H9 (cell line): ENCODE measurements around the gene C1orf216. TPM values are rescaled to one million over a fixed set of nuclear protein-coding genes. Genes with fewer than 3 reads are reported as not detected.

Experiments used
- DNase-seq: peaks from one replicate; pipeline ENCODE4 v3.0.0-alpha.2; 2017
- H2AFZ ChIP-seq: one replicate; pipeline ENCODE4 v1.6.1; 2013; ENCODE audit warnings: mild to moderate bottlenecking, low read length, control low read depth, moderate library complexity
- H2AK5ac ChIP-seq: 2 replicates; pipeline ENCODE4 v1.6.1; 2013; ENCODE audit warnings: low read length, control low read depth, mixed read lengths; ENCODE audit not compliant: insufficient read length
- H2BK120ac ChIP-seq: one replicate; pipeline ENCODE4 v1.6.1; 2013; ENCODE audit warnings: low read depth, mild to moderate bottlenecking, low read length, control low read depth, inconsistent platforms; ENCODE audit not compliant: poor library complexity, severe bottlenecking
- H2BK12ac ChIP-seq: 2 replicates; pipeline ENCODE4 v1.6.1; 2013; ENCODE audit warnings: low read length, control low read depth, mixed read lengths, low read depth; ENCODE audit not compliant: insufficient read length
- H2BK15ac ChIP-seq: 2 replicates; pipeline ENCODE4 v1.6.1; 2013; ENCODE audit warnings: low read depth, low read length, control low read depth
- H2BK20ac ChIP-seq: one replicate; pipeline ENCODE4 v1.6.1; 2013; ENCODE audit warnings: low read depth, mild to moderate bottlenecking, low read length, control low read depth, inconsistent platforms; ENCODE audit not compliant: poor library complexity, severe bottlenecking
- H2BK5ac ChIP-seq: 2 replicates; pipeline ENCODE4 v1.6.1; 2013; ENCODE audit warnings: low read length, control low read depth, mixed read lengths; ENCODE audit not compliant: insufficient read length
- H3K14ac ChIP-seq: 2 replicates; pipeline ENCODE4 v1.6.1; 2013; ENCODE audit warnings: low read length, control low read depth; ENCODE audit not compliant: insufficient read depth
- H3K18ac ChIP-seq: 2 replicates; pipeline ENCODE4 v1.6.1; 2013; ENCODE audit warnings: low read depth, mild to moderate bottlenecking, mixed read lengths, low read length, control low read depth; ENCODE audit not compliant: insufficient read length
- H3K23ac ChIP-seq: 2 replicates; pipeline ENCODE4 v1.6.1; 2013; ENCODE audit warnings: low read length, control low read depth, mixed read lengths, low read depth; ENCODE audit not compliant: insufficient read length
- H3K23me2 ChIP-seq: 2 replicates; pipeline ENCODE4 v1.6.1; 2013; ENCODE audit warnings: low read depth, mild to moderate bottlenecking, mixed read lengths, low read length, control low read depth; ENCODE audit not compliant: insufficient read length, poor library complexity, severe bottlenecking
- H3K27ac ChIP-seq: 2 replicates; pipeline ENCODE4 v1.5.1; 2013; ENCODE audit warnings: low read length, control low read depth, mixed read lengths, low read depth; ENCODE audit not compliant: insufficient read length
- H3K27me3 ChIP-seq: 2 replicates; pipeline ENCODE4 v1.6.1; 2013; ENCODE audit warnings: low read length, control low read depth, inconsistent platforms; ENCODE audit not compliant: insufficient read depth
- H3K4ac ChIP-seq: 2 replicates; pipeline ENCODE4 v1.6.1; 2013; ENCODE audit warnings: low read depth, mild to moderate bottlenecking, control low read depth, inconsistent platforms, low read length, moderate library complexity
- H3K4me1 ChIP-seq: 2 replicates; pipeline ENCODE4 v1.6.1; 2013; ENCODE audit warnings: low read length, control low read depth, inconsistent platforms; ENCODE audit not compliant: insufficient read depth
- H3K4me2 ChIP-seq: 2 replicates; pipeline ENCODE4 v1.6.1; 2013; ENCODE audit warnings: low read length, control low read depth, mixed read lengths; ENCODE audit not compliant: insufficient read length, insufficient read depth
- H3K56ac ChIP-seq: 2 replicates; pipeline ENCODE4 v1.6.1; 2013; ENCODE audit warnings: low read depth, mild to moderate bottlenecking, mixed read lengths, low read length, control low read depth; ENCODE audit not compliant: insufficient read length
- H3K79me1 ChIP-seq: 2 replicates; pipeline ENCODE4 v1.6.1; 2013; ENCODE audit warnings: low read depth, mild to moderate bottlenecking, moderate library complexity, low read length, control low read depth, inconsistent platforms; ENCODE audit not compliant: insufficient read depth, poor library complexity, severe bottlenecking
- H3K79me2 ChIP-seq: 2 replicates; pipeline ENCODE4 v1.6.1; 2013; ENCODE audit warnings: low read length, control low read depth, inconsistent platforms; ENCODE audit not compliant: insufficient read depth
- H3K9ac ChIP-seq: 2 replicates; pipeline ENCODE4 v1.6.1; 2013; ENCODE audit warnings: low read length, control low read depth, mixed read lengths; ENCODE audit not compliant: insufficient read length; ENCODE audit errors: extremely low read depth
- H3K9me3 ChIP-seq: one replicate; pipeline ENCODE4 v1.6.1; 2013; ENCODE audit warnings: low read depth, low read length, inconsistent platforms; ENCODE audit not compliant: control insufficient read depth
- H3T11ph ChIP-seq: one replicate; pipeline ENCODE4 v1.6.1; 2013; ENCODE audit warnings: mild to moderate bottlenecking, low read length, control low read depth, inconsistent platforms
- H4K20me1 ChIP-seq: one replicate; pipeline ENCODE4 v1.6.1; 2013; ENCODE audit not compliant: control insufficient read depth, insufficient read length, insufficient read depth
- H4K5ac ChIP-seq: 2 replicates; pipeline ENCODE4 v1.6.1; 2013; ENCODE audit warnings: low read depth, mild to moderate bottlenecking, mixed read lengths, low read length, control low read depth; ENCODE audit not compliant: insufficient read length
- H4K8ac ChIP-seq: replicated peaks from 2 replicates; pipeline ENCODE4 v1.6.1; 2013; ENCODE audit warnings: low read length, control low read depth, mixed read lengths, low read depth; ENCODE audit not compliant: insufficient read length
- H4K91ac ChIP-seq: 2 replicates; pipeline ENCODE4 v1.6.1; 2013; ENCODE audit warnings: low read depth, mild to moderate bottlenecking, moderate library complexity, mixed read lengths, low read length, control low read depth; ENCODE audit not compliant: insufficient read length
- H3K27ac Mint-ChIP-seq, 3 experiments: 2 replicates in 2 of 3; 3 replicates in 1 of 3; pipeline ENCODE4 v1.8.0; 2020 to 2021; ENCODE audit warnings: mixed read lengths in 3 of 3, mild to moderate bottlenecking in 1 of 3, moderate library complexity in 1 of 3
- H3K27me3 Mint-ChIP-seq: 2 replicates; pipeline ENCODE4 v1.8.0; 2021; ENCODE audit warnings: low read depth, mild to moderate bottlenecking, moderate library complexity, mixed read lengths
- H3K36me3 Mint-ChIP-seq, 3 experiments: 2 replicates in 2 of 3; 3 replicates in 1 of 3; pipeline ENCODE4 v1.8.0; 2020 to 2021; ENCODE audit warnings: low read depth in 3 of 3, mixed read lengths in 3 of 3; ENCODE audit not compliant: insufficient read depth in 1 of 3
- H3K4me1 Mint-ChIP-seq, 2 experiments: 2 replicates each; pipeline ENCODE4 v1.8.0; 2020; ENCODE audit warnings: mixed read lengths in 2 of 2
- H3K4me3 Mint-ChIP-seq, 2 experiments: 2 replicates in 1 of 2; 3 replicates in 1 of 2; pipeline ENCODE4 v1.8.0; 2020 to 2021; ENCODE audit warnings: mild to moderate bottlenecking in 2 of 2, mixed read lengths in 2 of 2, moderate library complexity in 1 of 2
- H3K9me3 Mint-ChIP-seq, 2 experiments: 2 replicates in 1 of 2; 3 replicates in 1 of 2; pipeline ENCODE4 v1.8.0; 2020; ENCODE audit warnings: mild to moderate bottlenecking in 2 of 2, mixed read lengths in 2 of 2, moderate library complexity in 1 of 2
- CTCF ChIP-seq: fragments of 200-600 bp; sonication (generic); conservative IDR thresholded peaks from 3 replicates; pipeline ENCODE4 v1.8.0; 2021; ENCODE audit warnings: antibody characterized with exemption, mild to moderate bottlenecking
- WGBS: extraction: QIAGEN DNeasy Blood & Tissue Kit; methylation state at CpG from one replicate; pipeline ENCODE4 v1.1.7; 2013; ENCODE audit warnings: missing lambda C conversion rate, low lambda C conversion rate, mixed read lengths; ENCODE audit not compliant: insufficient read length; ENCODE audit errors: extremely low coverage; 5-methylcytosine and 5-hydroxymethylcytosine counted together
- total RNA-seq: library from RNA; stranded (reverse); gene quantifications from 2 replicates; pipeline ENCODE4 v1.2.1, GENCODE V29; 2021

C1orf216 gene
- total RNA-seq, 1 experiment from 2014 or later = 13.5 TPM

GRCh38 chr1:35666216-35666615 is 52.5 kb downstream of the C1orf216 start:
- no CpG with 5 or more reads among the region's 2 CpGs for WGBS

More at GRCh38 chr1:35666216-35666615, 52.5 kb downstream of the C1orf216 start:
- H3K4ac ChIP-seq = no peak overlapping the region
- H3K9ac ChIP-seq = no peak overlapping the region
- H3K27me3 Mint-ChIP-seq = peaks cover 6% of the 10 kb centered on the region
- peaks cover 6 to 7% of the 10 kb centered on the region in 2 experiments for H3K4me1 Mint-ChIP-seq
- no peak overlapping the region for H2BK120ac ChIP-seq
- no peak overlapping the region for H2BK12ac ChIP-seq
- no peak for TF ChIP-seq CTCF
- no peak overlapping the region for H4K8ac ChIP-seq
- no peaks in the 10 kb centered on the region for H3K79me2 ChIP-seq
- no peak overlapping the region for H3K56ac ChIP-seq
- no peaks in the 10 kb centered on the region for H3K27me3 ChIP-seq
- no peak overlapping the region for H2BK5ac ChIP-seq
- no peaks in the 10 kb centered on the region for H3K9me3 ChIP-seq
- H2AFZ ChIP-seq = no peak overlapping the region
- H4K5ac ChIP-seq = no peak overlapping the region
- H3K23ac ChIP-seq = no peak overlapping the region
- no peaks in the 10 kb centered on the region; a peak in 1 of 5 replicates for H3K9me3 Mint-ChIP-seq
- H2BK20ac ChIP-seq = no peak overlapping the region
- H4K20me1 ChIP-seq = no peaks in the 10 kb centered on the region
- no peaks in the 10 kb centered on the region for H3K4me1 ChIP-seq
- H3K4me3 Mint-ChIP-seq = no peak overlapping the region
- no peaks in the 10 kb centered on the region for H3K79me1 ChIP-seq
- H3K23me2 ChIP-seq = no peaks in the 10 kb centered on the region
- H4K91ac ChIP-seq = no peak overlapping the region
- H3K14ac ChIP-seq = no peak overlapping the region
- H2BK15ac ChIP-seq = no peak overlapping the region
- H3K27ac ChIP-seq = no peak overlapping the region
- no peak overlapping the region for H3T11ph ChIP-seq
- no peak overlapping the region for H2AK5ac ChIP-seq
- H3K18ac ChIP-seq = no peak overlapping the region
- no peak overlapping the region for H3K4me2 ChIP-seq
- no peaks in the 10 kb centered on the region for H3K36me3 Mint-ChIP-seq
- no peak overlapping the region for H3K27ac Mint-ChIP-seq
- DNase-seq = no peak

Other genes starting within 250 kb of the C1orf216 start
- gene KIAA0319L, start 161.5 kb downstream of the C1orf216 start, total RNA-seq = 44.2 and 46.4 TPM in 2 replicates
- 44.2 and 48.4 TPM in 2 replicates for gene NCDN, start 161.1 kb downstream of the C1orf216 start, total RNA-seq
- gene TFAP2E, start 145.6 kb downstream of the C1orf216 start, total RNA-seq = 0.70 and 0.75 TPM in 2 replicates
- 86.0 and 93.1 TPM in 2 replicates for gene PSMB2, start 77.4 kb downstream of the C1orf216 start, total RNA-seq
- gene CLSPN, start 51.1 kb upstream of the C1orf216 start, total RNA-seq = 42.4 and 43.9 TPM in 2 replicates
- 12.8 and 14.4 TPM in 2 replicates for gene AGO4, start 89.1 kb upstream of the C1orf216 start, total RNA-seq
- gene AGO1, start 164.3 kb upstream of the C1orf216 start, total RNA-seq = 71.6 and 74.2 TPM in 2 replicates
- gene AGO3, start 212.2 kb upstream of the C1orf216 start, total RNA-seq = 23.6 and 27.0 TPM in 2 replicates